Aorta (tissue), 5 donors: ENCODE measurements around the gene KANSL1. TPM values are rescaled to one million over a fixed set of nuclear protein-coding genes. Genes with fewer than 3 reads are reported as not detected.

ENCODE experiments used
- ATAC-seq: fragments of 200-7000 bp; cut with Tn5 transposase; one replicate; pipeline ENCODE4 v1.9.1; 2022; ENCODE audit warnings: moderate library complexity; ENCODE audit not compliant: low FRiP score
- DNase-seq, 2 donors: peaks; one replicate each; pipeline ENCODE4 v3.0.0-alpha.2; 2020
- H3K27ac ChIP-seq, 2 donors: one replicate each; pipeline ENCODE4 v1.5.1; 2013; ENCODE audit warnings: low read length in 2 of 2, mild to moderate bottlenecking in 2 of 2, moderate library complexity in 2 of 2, control low read depth in 1 of 2, inconsistent platforms in 1 of 2, low read depth in 1 of 2
- H3K27me3 ChIP-seq, 2 donors: one replicate each; pipeline ENCODE4 v1.6.1; 2013; ENCODE audit warnings: control low read depth in 1 of 2, low read length in 1 of 2, mild to moderate bottlenecking in 1 of 2, moderate library complexity in 1 of 2; ENCODE audit not compliant: insufficient read depth in 2 of 2, control insufficient read depth in 1 of 2
- H3K36me3 ChIP-seq, 2 donors: one replicate each; pipeline ENCODE4 v1.6.1; 2013; ENCODE audit warnings: control low read depth in 1 of 2, low read length in 1 of 2, mild to moderate bottlenecking in 1 of 2; ENCODE audit not compliant: insufficient read depth in 2 of 2, control insufficient read depth in 1 of 2
- H3K4me1 ChIP-seq, 2 donors: one replicate each; pipeline ENCODE4 v1.6.1; 2013; ENCODE audit warnings: low read length in 2 of 2, control low read depth in 1 of 2, mild to moderate bottlenecking in 1 of 2, moderate library complexity in 1 of 2; ENCODE audit not compliant: insufficient read depth in 2 of 2, control insufficient read depth in 1 of 2
- H3K4me3 ChIP-seq, 2 donors: one replicate each; pipeline ENCODE4 v1.5.1; 2013; ENCODE audit warnings: low read length in 2 of 2, control low read depth in 1 of 2, mild to moderate bottlenecking in 1 of 2
- H3K9me3 ChIP-seq: one replicate; pipeline ENCODE4 v1.6.1; 2013; ENCODE audit warnings: mild to moderate bottlenecking, low read length; ENCODE audit not compliant: control insufficient read depth
- WGBS, 2 donors: extraction: QIAGEN DNeasy Blood & Tissue Kit; methylation state at CpG; one replicate each; pipeline ENCODE4 v1.1.7; 2013; 5-methylcytosine and 5-hydroxymethylcytosine counted together
- intact Hi-C, 2 donors: fragments of 100-400 bp; cut with DNase I; formaldehyde crosslinking; loops; one replicate each; pipeline versions ENCODE4 v1.14.2 to v1.15.0; 2022
- polyA plus RNA-seq, 2 donors: library from polyadenylated mRNA; stranded (reverse); fragments of 200-250 nt; gene quantifications; one replicate each; pipeline ENCODE4 v1.2.3, GENCODE V29; 2013
- total RNA-seq, 2 donors: library from RNA; stranded (reverse); fragmentation: NEBNext Ultra II Directional; extraction: Animal tissue kit (Norgen Biotek cat#: 25700); gene quantifications; one replicate each; pipeline ENCODE4 v1.2.1, GENCODE V29; 2021
- donor health status: healthy with polysubstance abuse.
- donor health status: Bipolar disorder and iron deficiency.
- donor health status: DM: no; HTN: no; CAD: no.
- donor health status: DM: no; HTN: no; CAD: no.
- donor health status: DM: yes; HTN: yes; CAD: no.

The KANSL1 gene
- total and polyA plus RNA-seq, 4 donors = 6.5 to 109 (median 56.4) TPM

- Histone ChIP-seq H3K27ac (no peak overlapping the region), H3K4me3 (no peak overlapping the region), H3K36me3 (peaks cover 7 to 10% of the 10 kb centered on the region in 2 donors), H3K27me3 (no peaks in the 10 kb centered on the region), H3K9me3 (no peaks in the 10 kb centered on the region), H3K4me1 (no peaks in the 10 kb centered on the region)
- intact Hi-C loops = no loop called here
- DNase-seq (no peak), ATAC-seq (no peak)
- WGBS, 2 donors = 89 to 92% methylated on average over 16 of the region's 16 CpGs
Observed at GRCh38 chr17:46031440-46031839, 161.8 kb downstream of the KANSL1 start.

GRCh38 chr17:46030752-46031151 lies 162.5 kb downstream of the KANSL1 start:
- ATAC-seq = no peak

GRCh38 chr17:46029627-46030026 lies 163.6 kb downstream of the KANSL1 start:
- intact Hi-C loops = no loop called here
- H3K9me3 ChIP-seq = no peaks in the 10 kb centered on the region
- H3K4me3 ChIP-seq = no peak overlapping the region
- no peak for DNase-seq
- peaks cover 7 to 10% of the 10 kb centered on the region in 2 donors for H3K36me3 ChIP-seq
- no peak for ATAC-seq
- WGBS, 2 donors = 95% methylated on average over 6 of the region's 6 CpGs
- H3K4me1 ChIP-seq = no peaks in the 10 kb centered on the region
- H3K27me3 ChIP-seq = no peaks in the 10 kb centered on the region
- no peak overlapping the region for H3K27ac ChIP-seq

More at GRCh38 chr17:46030752-46031151, 162.5 kb downstream of the KANSL1 start:
- DNase-seq = no peak
- WGBS, 2 donors = 56 to 70% methylated on average over 3 of the region's 3 CpGs
- intact Hi-C loops = no loop called here
- Histone ChIP-seq H3K27me3 (no peaks in the 10 kb centered on the region), H3K4me1 (no peaks in the 10 kb centered on the region), H3K4me3 (no peak overlapping the region), H3K36me3 (peaks cover 7 to 10% of the 10 kb centered on the region in 2 donors), H3K9me3 (no peaks in the 10 kb centered on the region), H3K27ac (no peak overlapping the region)

GRCh38 chr17:46028981-46029565 lies 164.2 kb downstream of the KANSL1 start:
- no peak for DNase-seq
- Histone ChIP-seq H3K4me1 (no peaks in the 10 kb centered on the region), H3K36me3 (peaks cover 6 to 10% of the 10 kb centered on the region in 2 donors), H3K9me3 (no peaks in the 10 kb centered on the region), H3K27me3 (no peaks in the 10 kb centered on the region), H3K4me3 (no peak overlapping the region), H3K27ac (no peak overlapping the region)
- intact Hi-C loops = no loop called here
- 76 to 81% methylated on average over 4 of the region's 4 CpGs for WGBS, 2 donors
- no peak for ATAC-seq

GRCh38 chr17:46028374-46028773 lies 164.9 kb downstream of the KANSL1 start:
- H3K36me3 ChIP-seq = peaks cover 3 to 8% of the 10 kb centered on the region in 2 donors
- H3K4me1 ChIP-seq = no peaks in the 10 kb centered on the region
- DNase-seq (no peak), ATAC-seq (no peak)
- H3K9me3 ChIP-seq = no peaks in the 10 kb centered on the region
- H3K4me3 ChIP-seq = no peak overlapping the region
- WGBS, 2 donors = 75 to 81% methylated on average over 3 of the region's 3 CpGs
- no peak overlapping the region for H3K27ac ChIP-seq
- intact Hi-C loops = no loop called here
- H3K27me3 ChIP-seq = no peaks in the 10 kb centered on the region

GRCh38 chr17:46027976-46028325 lies 165.3 kb downstream of the KANSL1 start:
- ATAC-seq = no peak
- H3K27me3 ChIP-seq = no peaks in the 10 kb centered on the region
- H3K36me3 ChIP-seq = peaks cover 1 to 4% of the 10 kb centered on the region in 2 donors
- H3K4me3 ChIP-seq = no peak overlapping the region
- DNase-seq = no peak
- no peaks in the 10 kb centered on the region for H3K9me3 ChIP-seq
- 67 to 70% methylated on average over 4 of the region's 4 CpGs for WGBS, 2 donors
- H3K4me1 ChIP-seq = no peaks in the 10 kb centered on the region
- no peak overlapping the region for H3K27ac ChIP-seq
- intact Hi-C loops = no loop called here

- Histone ChIP-seq H3K36me3 (peaks cover 0 to 1% of the 10 kb centered on the region in 2 donors), H3K9me3 (no peaks in the 10 kb centered on the region), H3K27ac (no peak overlapping the region), H3K4me1 (no peaks in the 10 kb centered on the region), H3K27me3 (no peaks in the 10 kb centered on the region), H3K4me3 (no peak overlapping the region)
- intact Hi-C loops = no loop called here
- no peak for DNase-seq
- 67 to 68% methylated on average over 12 of the region's 12 CpGs for WGBS, 2 donors
- no peak for ATAC-seq
Observed at GRCh38 chr17:46027048-46027975, 165.9 kb downstream of the KANSL1 start.

GRCh38 chr17:46026166-46027047 lies 166.8 kb downstream of the KANSL1 start:
- Histone ChIP-seq H3K27ac (no peak overlapping the region), H3K36me3 (peaks cover 0 to 1% of the 10 kb centered on the region in 2 donors), H3K4me3 (no peak overlapping the region), H3K9me3 (no peaks in the 10 kb centered on the region), H3K27me3 (no peaks in the 10 kb centered on the region), H3K4me1 (no peaks in the 10 kb centered on the region)
- ATAC-seq (no peak), DNase-seq (peak in 1 of 2 donors; percentile 75)
- WGBS, 2 donors = 75 to 79% methylated on average over 17 of the region's 17 CpGs
- intact Hi-C loops = no loop called here
